ENCODE results near the gene IL17C.

- TF ChIP-seq POLR2A (IDR thresholded peaks at IDR 0.05) = no peak
- TF ChIP-seq CTCF (IDR thresholded peaks at IDR 0.05) = no peak
Measured at GRCh38 chr16:88678224-88678979, 40.0 kb downstream of the IL17C start.
